PC-3 (cell line): ENCODE measurements around the gene ADAM19.

Experiments used
- EZH2 ChIP-seq: fragments of 300-600 bp; sonication (generic); IDR thresholded peaks from one replicate; pipeline ENCODE4 v1.6.1; 2017; ENCODE audit warnings: antibody characterized with exemption, mild to moderate bottlenecking, low read length; ENCODE audit not compliant: unreplicated experiment
- TF ChIP-seq, protein P1 (sequence below): fragments of 300-600 bp; sonication (generic); conservative IDR thresholded peaks from 2 replicates; pipeline ENCODE4 v1.5.1; 2017; ENCODE audit warnings: antibody characterized with exemption, low read depth, mild to moderate bottlenecking, low read length

DNA sequence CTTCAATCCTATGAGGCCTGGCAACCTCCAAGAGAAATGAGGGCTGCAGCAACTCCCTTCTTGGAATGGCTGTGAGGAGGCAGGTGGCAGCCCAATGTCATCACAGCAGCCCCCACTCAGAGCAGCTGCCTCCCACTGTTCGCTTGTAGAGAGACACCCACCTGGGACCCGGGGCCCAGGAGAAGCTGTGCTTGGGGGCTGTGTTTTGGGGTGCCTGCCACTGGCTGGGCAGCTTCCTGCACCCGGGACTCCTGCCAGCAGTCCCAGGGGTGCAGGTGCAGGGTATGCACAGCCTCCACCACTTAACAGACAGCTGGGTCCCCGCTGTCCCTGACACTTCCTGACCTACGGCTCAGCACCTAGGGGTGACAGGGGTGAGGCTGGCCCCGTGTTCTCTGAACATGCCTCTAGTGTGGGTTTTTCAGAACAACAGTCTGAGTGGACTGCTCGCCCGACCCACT, 89.3 kb downstream of the ADAM19 start:
- TF ChIP-seq, protein P1, sequence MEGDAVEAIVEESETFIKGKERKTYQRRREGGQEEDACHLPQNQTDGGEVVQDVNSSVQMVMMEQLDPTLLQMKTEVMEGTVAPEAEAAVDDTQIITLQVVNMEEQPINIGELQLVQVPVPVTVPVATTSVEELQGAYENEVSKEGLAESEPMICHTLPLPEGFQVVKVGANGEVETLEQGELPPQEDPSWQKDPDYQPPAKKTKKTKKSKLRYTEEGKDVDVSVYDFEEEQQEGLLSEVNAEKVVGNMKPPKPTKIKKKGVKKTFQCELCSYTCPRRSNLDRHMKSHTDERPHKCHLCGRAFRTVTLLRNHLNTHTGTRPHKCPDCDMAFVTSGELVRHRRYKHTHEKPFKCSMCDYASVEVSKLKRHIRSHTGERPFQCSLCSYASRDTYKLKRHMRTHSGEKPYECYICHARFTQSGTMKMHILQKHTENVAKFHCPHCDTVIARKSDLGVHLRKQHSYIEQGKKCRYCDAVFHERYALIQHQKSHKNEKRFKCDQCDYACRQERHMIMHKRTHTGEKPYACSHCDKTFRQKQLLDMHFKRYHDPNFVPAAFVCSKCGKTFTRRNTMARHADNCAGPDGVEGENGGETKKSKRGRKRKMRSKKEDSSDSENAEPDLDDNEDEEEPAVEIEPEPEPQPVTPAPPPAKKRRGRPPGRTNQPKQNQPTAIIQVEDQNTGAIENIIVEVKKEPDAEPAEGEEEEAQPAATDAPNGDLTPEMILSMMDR, result no peak
- no peak for TF ChIP-seq EZH2
